H4 (cell line): ENCODE measurements around the gene ACOXL. TPM values are rescaled to one million over a fixed set of nuclear protein-coding genes. Genes with fewer than 3 reads are reported as not detected.
A peak's percentile ranks its signal among the peaks of the same experiment; 100 is the strongest.

Experiments used
- DNase-seq: peaks from one replicate; pipeline ENCODE4 v3.0.0-alpha.2; 2015; ENCODE audit warnings: low spot score
- total RNA-seq: library from RNA; depleted of rRNA; stranded (reverse); fragments of >200 nt; shearing (Covaris generic); gene quantifications from 2 replicates; pipeline ENCODE4 v1.2.3, GENCODE V29; 2014

Gene ACOXL
- total RNA-seq, 1 experiment from 2014 or later, result not detected

DNA sequence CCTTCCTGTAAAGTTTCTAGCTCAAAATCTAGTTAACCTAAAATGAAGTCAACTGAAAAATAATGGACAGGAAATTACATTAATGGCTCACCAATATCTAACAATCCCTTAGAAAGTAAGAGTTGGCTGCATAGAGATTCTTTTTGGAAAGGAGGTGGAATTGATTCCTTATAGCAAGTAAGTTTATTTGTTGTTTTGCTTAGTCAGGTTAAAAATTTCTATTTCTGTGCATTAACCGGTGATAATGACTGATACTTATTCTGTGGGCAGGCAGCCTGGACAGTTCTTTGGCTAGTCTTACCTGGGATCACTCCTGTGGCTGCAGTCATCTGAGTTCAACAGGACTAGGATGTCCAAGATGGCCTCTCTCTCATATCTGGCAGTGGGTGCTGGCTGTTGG lies 381.5 kb downstream of the ACOXL start:
- DNase-seq, result no peak

- DNase-seq, result no peak
Observed at GRCh38 chr2:111116011-111116746, 383.8 kb downstream of the ACOXL start.

DNA sequence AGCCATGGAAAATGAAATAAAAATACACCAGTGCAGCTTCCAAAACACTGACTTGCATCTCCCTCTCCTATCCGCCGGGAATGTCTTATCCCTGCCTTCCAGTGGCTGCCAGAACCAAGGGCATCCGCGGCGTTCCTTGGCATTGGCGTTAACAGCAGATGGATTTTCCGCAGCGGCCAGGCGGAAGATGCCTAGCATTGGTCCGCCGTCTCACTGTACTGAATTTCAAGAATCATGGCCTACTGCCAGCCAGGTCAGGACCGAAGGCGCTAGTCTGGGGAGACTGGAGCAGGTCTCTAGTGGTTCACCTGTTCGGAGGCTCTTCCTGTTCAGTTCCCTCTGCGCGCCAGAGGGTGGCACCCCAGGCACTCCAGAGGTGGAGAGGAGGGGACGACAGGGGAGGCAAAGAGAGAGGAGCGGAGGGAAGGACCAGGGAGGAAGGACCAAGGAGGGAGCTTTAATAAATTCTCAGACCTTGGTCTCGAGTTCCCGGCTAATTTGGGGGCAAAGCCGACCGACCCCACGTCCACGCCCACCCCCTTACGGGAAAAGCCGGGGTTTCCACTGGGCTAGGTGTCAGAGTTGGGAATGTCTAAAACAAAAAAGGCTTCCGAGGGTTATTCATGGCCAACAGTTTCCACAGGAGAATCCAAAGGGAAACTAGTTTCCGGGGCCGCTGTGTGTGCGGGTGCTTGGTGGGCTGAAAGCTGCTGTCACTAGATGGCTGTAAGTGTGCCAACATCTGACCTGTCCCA lies 384.6 kb downstream of the ACOXL start:
- peak; percentile 84 for DNase-seq

GRCh38 chr2:111117598-111118480 lies 385.5 kb downstream of the ACOXL start:
- DNase-seq, result no peak

DNA sequence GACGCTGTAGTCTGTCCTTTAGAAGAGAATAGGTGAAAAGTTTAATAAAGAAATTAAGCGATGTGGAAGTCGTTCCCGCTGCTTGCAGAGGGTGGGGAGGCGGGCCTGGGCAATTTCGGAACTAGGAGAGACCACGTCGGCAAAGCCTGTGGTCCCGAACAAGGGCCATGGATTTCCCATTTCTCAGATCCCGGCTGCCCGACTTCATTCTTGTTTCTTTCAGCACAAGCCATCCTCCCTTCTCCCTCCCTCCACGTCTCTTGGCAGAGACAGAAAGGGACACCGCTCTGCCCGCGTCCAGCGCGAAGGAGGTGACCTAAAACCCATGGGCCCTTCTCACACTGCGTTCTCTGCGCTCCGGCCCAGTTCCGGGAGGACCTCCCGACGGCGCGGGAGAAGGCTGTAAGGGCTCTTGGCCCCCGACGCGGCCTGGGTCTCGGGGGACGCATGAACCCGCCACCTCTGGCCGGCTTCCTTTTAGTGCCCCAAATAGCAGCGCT lies 386.2 kb downstream of the ACOXL start:
- DNase-seq, result no peak

GRCh38 chr2:111118981-111119821 lies 386.8 kb downstream of the ACOXL start:
- no peak for DNase-seq

DNA sequence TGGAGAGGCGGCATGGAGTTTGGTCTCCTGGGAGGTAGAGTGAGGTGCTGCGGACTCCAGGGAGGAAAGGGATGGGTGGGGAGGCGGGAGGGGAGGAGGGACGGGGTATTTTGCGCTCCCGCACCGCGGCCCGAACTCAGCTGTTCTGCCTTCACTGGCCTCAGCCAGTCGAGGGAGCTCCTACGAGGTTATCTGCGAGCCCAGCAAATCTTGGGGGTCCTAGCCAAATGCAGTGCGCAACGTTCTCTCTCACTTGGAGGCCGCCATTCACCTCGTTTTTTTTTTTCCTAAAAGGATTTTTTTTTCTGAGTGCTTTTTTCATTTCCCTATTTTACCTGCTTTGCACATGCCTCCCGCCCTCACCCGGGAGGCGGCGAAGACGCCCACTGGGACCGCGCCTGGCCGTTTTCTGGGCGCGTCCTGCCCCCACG lies 387.5 kb downstream of the ACOXL start:
- DNase-seq, result no peak

DNA sequence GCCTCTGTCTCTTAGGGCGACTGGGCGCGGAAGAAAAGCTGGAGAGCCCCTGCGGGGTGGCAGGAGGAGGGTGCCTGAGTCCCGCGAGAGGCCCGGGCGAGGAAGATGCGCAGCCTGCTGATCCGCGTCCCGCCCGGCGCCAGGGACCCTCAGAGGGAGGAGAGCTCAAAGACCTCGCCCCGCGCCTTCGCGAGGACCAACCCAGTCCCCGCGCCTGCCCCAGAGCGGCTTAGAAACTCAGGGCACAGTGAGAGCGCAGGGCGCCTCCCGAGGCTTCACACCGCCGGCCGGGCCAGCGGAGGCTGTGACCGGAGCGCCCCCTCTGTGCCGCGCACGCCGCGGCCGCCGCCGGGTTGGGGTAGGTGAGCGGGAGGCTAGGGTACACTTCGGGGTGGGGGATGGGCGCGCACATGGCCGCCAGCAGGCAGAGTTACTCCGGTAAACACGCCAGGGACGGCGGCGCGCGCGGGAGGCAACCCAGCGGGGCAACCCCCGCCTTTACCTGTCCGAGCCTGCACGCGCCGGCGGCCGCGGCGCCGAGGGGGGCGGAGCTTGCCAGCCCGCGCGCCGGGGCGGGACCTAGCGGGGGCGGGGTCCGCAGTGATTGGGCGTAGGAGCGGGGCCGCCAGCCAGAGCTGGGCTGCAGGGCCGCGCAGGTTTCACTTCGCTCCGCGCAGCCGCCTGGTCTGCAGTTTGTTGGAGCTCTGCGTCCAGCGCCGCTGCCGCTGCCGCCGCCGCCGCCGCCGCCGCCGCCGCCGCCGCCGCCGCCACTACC lies 388.1 kb downstream of the ACOXL start, which contains the start of gene BCL2L11:
BCL2L11 (plus strand) TSS at position 662 of the 775 bp plus-strand sequence. CDS start 2,832 bp downstream, outside the sequence.
- peak; percentile 86 for DNase-seq

DNA sequence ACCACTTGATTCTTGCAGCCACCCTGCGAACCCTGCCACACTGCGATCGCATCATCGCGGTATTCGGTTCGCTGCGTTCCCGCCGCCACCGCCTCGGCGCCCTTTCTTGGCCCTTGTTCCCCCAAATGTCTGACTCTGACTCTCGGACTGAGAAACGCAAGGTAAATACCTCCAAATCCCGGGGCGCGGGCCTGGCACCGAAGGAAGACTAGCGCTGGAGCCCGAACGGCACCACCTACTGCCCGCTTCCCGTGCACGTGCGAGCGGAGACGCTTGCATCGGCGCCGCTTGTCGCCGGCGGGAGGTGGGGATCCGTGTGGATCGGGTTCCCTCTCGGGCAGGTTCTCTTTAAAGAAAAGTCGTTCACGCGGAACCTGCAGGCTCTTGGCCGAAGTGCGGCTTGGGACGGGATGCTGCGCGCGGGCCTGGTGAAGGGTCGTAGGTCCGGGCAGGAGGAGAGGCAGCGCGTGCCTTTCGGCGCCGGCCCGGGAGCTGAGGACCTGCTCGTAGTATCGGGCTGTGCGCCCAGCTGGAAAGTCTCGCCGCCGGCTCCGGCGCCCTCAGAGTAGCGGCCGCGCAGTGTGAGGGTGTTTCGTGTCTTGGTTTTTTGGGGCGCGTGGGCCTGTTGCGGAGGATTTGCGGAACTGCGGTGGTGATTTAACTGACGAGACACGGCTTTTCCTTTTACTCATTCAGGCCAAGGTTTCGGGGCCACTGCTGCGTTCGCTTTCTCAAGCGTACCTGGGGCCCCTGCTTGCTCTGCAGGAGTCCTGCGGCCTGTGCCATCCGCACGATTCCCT lies 388.9 kb downstream of the ACOXL start:
- peak; percentile 17 for DNase-seq

- DNase-seq, result peak; percentile 70
Observed at GRCh38 chr2:111121828-111122630, 389.7 kb downstream of the ACOXL start.

DNA sequence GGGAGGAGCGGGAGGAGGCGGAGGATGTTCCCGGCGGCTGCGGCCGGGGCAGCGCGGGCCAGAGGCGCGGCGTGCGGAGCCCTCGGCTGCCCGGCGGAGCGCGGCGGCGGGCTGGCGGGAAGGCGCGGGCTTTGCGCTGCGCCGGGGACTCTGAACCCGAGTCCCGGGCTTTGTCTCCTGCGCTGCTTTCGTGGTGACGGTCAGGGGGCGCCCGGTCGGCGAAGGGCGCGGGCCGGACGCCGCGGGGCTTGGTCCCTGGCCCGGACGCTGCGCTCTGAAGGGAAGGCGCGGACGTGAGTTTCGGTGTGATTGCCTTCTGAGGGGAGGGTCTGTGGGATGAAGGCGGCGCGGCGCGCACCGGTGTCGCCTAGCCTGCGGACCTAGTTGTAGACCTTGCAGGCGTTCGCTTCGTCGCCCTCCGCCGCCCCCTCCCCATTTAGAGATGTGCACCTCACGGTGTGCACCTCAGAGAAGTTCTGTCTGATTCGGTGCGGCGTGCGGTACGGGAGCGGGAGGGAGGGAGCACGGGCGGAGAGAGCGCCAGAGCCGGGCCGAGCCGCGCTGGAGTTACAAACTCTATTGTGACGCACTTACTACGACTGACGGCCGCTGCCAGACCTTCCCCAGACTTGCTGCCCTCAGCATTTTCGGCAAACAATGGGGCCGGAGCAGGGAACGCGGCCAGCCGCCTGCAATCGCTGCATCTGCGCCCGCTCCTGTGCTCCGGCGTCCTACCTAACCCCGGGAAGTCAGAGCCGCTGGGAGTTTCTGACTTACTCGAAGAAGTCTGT lies 390.5 kb downstream of the ACOXL start:
- DNase-seq, result peak; percentile 68

DNA sequence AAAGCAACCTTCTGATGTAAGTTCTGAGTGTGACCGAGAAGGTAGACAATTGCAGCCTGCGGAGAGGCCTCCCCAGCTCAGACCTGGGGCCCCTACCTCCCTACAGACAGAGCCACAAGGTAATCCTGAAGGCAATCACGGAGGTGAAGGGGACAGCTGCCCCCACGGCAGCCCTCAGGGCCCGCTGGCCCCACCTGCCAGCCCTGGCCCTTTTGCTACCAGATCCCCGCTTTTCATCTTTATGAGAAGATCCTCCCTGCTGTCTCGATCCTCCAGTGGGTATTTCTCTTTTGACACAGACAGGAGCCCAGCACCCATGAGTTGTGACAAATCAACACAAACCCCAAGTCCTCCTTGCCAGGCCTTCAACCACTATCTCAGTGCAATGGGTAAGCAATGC lies 391.4 kb downstream of the ACOXL start:
- DNase-seq, result no peak

- DNase-seq, result no peak
Observed at GRCh38 chr2:111126581-111126980, 394.2 kb downstream of the ACOXL start.

DNA sequence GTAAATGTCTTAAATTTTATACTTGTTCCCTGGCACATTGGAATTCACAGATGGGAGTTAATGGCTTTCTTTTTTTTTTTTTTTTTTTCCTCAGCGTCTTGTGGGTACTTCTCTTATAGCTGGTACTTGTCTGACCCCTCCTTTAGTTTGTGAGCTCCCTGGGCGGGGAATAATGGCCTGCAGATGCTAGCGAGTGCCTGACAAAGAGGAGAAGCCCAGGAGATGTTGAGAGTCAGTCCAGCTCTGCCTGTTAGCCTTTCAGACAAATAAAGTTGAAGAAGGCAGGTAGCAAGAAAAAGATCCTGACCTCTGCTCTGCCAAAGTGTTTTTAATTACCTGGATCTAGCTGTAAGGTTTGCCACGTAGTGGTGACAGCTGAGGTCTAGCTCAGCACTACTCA lies 395.0 kb downstream of the ACOXL start:
- DNase-seq, result no peak

DNA sequence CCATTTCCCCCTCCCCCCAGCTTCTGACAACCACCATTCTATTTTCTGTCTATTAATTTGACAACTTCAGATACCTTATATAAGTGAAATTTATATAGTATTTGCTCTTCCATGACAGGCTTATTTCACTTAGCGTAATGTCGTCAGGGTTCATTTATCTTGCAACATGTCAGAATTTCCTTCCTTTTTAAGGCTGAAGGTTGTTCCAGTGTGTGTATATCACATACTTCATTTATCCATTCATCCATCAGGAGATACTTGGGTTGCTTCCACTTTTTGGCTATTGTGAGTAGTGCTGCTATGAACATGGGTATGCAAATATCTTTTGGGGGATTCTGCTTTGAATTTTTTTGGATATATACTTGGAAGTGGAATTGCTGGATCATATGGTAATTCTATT lies 395.7 kb downstream of the ACOXL start:
- DNase-seq, result no peak

DNA sequence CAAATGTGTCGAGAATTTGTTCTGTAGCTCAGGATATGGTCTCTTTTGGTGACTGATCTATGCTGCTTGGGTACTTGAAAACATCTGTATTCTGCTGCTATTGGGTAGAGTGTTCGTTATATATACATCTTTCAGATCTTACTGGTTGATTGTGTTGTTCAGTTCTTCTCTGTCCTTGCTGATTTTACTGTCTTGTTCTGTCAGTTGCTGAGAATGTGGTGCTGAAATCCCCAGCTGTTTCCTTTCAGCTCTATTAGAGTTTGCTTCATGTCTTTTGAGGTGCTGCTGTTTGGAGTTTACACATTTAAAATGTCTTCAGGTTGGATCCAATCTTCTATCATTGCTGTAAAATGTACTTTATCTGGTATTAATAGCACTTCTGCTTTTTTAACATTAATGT lies 401.2 kb downstream of the ACOXL start:
- DNase-seq, result no peak

DNA sequence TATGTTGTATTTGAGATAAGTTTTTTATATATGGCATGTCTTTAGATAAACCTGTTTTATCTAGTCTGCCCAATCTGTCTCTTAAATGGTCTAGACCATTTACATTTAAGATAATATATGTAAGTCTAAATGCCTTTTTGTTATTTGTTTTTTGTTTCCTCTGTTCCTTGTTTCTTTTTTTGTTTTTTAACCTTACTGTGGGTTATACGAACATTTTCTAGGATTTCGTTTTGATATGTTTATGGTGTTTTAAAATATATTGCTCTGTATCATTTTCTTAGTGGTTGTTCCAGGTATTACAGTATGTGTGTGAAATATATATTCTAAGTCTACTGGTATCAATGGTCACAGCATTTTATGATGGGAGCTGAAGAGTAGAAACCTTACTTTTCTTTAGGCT lies 401.7 kb downstream of the ACOXL start:
- no peak for DNase-seq
